ENCODE data around the gene PROB1. TPM values are rescaled to one million over a fixed set of nuclear protein-coding genes. Genes with fewer than 3 reads are reported as not detected.

The PROB1 gene
- total RNA-seq, 1 experiment from 2014 or later = 3.4 TPM

DNA sequence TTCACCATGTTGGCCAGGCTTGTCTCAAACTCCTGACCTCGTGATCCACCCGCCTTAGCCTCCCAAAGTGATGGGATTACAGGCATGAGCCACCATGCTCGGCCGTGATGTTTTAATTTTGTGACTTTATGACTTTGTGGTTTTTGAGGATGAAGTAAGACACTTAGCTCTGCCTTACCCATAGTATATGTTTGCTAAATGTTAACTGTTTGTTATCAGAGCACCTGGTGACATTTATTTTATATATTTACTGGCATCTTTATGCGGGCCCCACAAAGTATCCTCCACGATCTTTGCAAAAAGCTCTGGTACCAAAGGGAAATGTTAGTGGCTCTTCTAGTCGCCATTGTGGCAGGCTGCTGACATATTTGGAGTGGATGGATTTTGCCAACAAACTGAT is 18.5 kb downstream of the PROB1 start:
- Mint-ChIP-seq H3K27ac (no peak overlapping the region; a peak in 1 of 7 replicates), H3K4me1 (peaks cover 13 to 17% of the 10 kb centered on the region in 2 experiments; a peak in 3 of 4 replicates), H3K4me3 (no peak overlapping the region), H3K27me3 (ENCODE audit: low read depth) (no peaks in the 10 kb centered on the region), H3K9me3 (no peaks in the 10 kb centered on the region), H3K36me3 (ENCODE audit: insufficient read depth in 1 of 3, low read depth in 3 of 3) (peaks cover 6 to 23% (median 8%) of the 10 kb centered on the region in 3 experiments; a peak in 6 of 7 replicates)
- Histone ChIP-seq H4K20me1 (ENCODE audit: control insufficient read depth, insufficient read depth, insufficient read length) (no peaks in the 10 kb centered on the region), H2AK5ac (ENCODE audit: insufficient read length, low read length) (no peak overlapping the region), H3K9ac (ENCODE audit: extremely low read depth, insufficient read length, low read length) (no peak overlapping the region), H3K4ac (ENCODE audit: low read depth, low read length) (no peak overlapping the region), H2BK15ac (ENCODE audit: low read depth, low read length) (no peak overlapping the region), H3K4me2 (ENCODE audit: insufficient read depth, insufficient read length, low read length) (no peak overlapping the region), H2BK20ac (ENCODE audit: low read depth, low read length, poor library complexity, severe bottlenecking) (no peak overlapping the region), H3T11ph (ENCODE audit: low read length) (no peak overlapping the region), H3K56ac (ENCODE audit: insufficient read length, low read depth, low read length) (no peak overlapping the region), H3K4me1 (ENCODE audit: insufficient read depth, low read length) (no peaks in the 10 kb centered on the region), H3K79me2 (ENCODE audit: insufficient read depth, low read length) (no peaks in the 10 kb centered on the region), H2BK12ac (ENCODE audit: insufficient read length, low read depth, low read length) (no peak overlapping the region), H4K91ac (ENCODE audit: insufficient read length, low read depth, low read length) (no peak overlapping the region), H4K8ac (replicated peaks; ENCODE audit: insufficient read length, low read depth, low read length) (no peak overlapping the region), H3K14ac (ENCODE audit: insufficient read depth, low read length) (no peak overlapping the region), H2BK120ac (ENCODE audit: low read depth, low read length, poor library complexity, severe bottlenecking) (no peak overlapping the region), H3K79me1 (ENCODE audit: insufficient read depth, low read depth, low read length, poor library complexity, severe bottlenecking) (no peaks in the 10 kb centered on the region), H3K23me2 (ENCODE audit: insufficient read length, low read depth, low read length, poor library complexity, severe bottlenecking) (no peaks in the 10 kb centered on the region), H2BK5ac (ENCODE audit: insufficient read length, low read length) (no peak overlapping the region), H3K27me3 (ENCODE audit: insufficient read depth, low read length) (no peaks in the 10 kb centered on the region), H3K9me3 (ENCODE audit: control insufficient read depth, low read depth, low read length) (no peaks in the 10 kb centered on the region), H2AFZ (ENCODE audit: low read length) (no peak overlapping the region), H3K23ac (ENCODE audit: insufficient read length, low read depth, low read length) (no peak overlapping the region), H3K27ac (ENCODE audit: insufficient read length, low read depth, low read length) (no peak overlapping the region), H4K5ac (ENCODE audit: insufficient read length, low read depth, low read length) (no peak overlapping the region), H3K18ac (ENCODE audit: insufficient read length, low read depth, low read length) (no peak overlapping the region)
- WGBS (ENCODE audit: extremely low coverage, insufficient read length, low lambda C conversion rate) = no CpG with 5 or more reads among the region's 7 CpGs
- TF ChIP-seq, protein P1, sequence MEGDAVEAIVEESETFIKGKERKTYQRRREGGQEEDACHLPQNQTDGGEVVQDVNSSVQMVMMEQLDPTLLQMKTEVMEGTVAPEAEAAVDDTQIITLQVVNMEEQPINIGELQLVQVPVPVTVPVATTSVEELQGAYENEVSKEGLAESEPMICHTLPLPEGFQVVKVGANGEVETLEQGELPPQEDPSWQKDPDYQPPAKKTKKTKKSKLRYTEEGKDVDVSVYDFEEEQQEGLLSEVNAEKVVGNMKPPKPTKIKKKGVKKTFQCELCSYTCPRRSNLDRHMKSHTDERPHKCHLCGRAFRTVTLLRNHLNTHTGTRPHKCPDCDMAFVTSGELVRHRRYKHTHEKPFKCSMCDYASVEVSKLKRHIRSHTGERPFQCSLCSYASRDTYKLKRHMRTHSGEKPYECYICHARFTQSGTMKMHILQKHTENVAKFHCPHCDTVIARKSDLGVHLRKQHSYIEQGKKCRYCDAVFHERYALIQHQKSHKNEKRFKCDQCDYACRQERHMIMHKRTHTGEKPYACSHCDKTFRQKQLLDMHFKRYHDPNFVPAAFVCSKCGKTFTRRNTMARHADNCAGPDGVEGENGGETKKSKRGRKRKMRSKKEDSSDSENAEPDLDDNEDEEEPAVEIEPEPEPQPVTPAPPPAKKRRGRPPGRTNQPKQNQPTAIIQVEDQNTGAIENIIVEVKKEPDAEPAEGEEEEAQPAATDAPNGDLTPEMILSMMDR (conservative IDR thresholded peaks at IDR 0.05) = no peak
- no peak for DNase-seq
